Hepatic stellate cell (primary cell): Measurements from ENCODE around the gene ZBTB49.

ENCODE experiments used
- DNase-seq: peaks from one replicate; pipeline ENCODE4 v3.0.0; 2011; ENCODE audit warnings: low spot score

ZBTB49 gene

GRCh38 chr4:4358093-4358854, 68.2 kb downstream of the ZBTB49 start:
- no peak for DNase-seq

DNA sequence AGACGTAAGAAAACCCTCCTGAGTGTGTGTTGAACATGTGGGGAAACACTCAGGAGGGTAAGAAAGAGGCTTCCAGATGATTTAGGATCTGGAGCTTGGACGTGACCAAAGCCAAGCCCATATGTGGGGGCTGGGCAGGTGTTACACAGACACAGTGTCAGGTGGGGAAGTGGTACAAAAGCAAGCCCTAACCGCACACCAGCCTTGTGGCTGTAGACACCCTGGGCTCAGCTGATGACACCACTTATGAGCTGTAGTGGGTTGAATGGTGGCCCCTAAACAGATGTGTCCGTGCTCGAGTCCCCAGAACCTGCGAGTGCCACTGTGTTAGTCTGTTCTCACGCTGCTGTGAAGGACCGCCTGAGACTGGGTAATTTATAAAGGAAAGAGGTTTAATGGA, 71.8 kb downstream of the ZBTB49 start:
- DNase-seq = no peak

DNA sequence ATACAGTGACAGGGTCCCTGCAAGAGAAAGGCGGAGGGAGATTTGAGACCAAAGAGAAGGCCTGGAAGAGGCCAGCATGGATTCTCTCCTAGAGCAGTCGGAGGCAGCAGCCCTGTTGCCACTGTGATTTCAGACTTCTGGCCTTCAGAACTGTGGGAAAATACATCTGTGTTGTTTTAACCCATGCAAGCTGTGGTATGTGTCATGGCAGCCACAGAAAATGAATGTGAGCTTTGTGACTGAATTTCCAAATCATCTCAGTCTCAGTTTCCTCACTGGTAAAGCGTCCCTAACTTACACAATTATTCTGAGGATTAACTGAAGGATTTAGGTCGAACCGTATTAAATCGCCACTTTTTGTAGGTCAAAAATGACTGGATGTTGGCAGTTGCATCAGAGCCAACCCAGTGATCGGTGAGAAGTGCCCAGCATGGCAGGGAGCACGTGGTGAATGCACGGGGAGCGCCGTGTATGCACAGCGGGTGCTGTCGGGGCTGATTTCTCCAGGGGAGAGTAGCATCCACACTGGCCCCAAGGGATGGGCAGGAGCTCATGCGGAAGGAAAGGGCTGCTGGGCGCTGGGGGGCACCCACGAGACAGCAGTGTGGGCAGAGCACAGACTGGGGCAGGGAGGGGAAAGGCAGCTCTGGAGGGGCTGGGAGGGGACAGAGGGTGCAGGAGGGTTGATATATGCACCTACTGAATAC, 73.1 kb downstream of the ZBTB49 start:
- no peak for DNase-seq

- DNase-seq = no peak
These were observed 74.0 kb downstream of the ZBTB49 start for GRCh38 chr4:4364061-4364460.

- DNase-seq = no peak
These were observed 74.6 kb downstream of the ZBTB49 start for GRCh38 chr4:4364486-4365208.

- no peak for DNase-seq
These were observed 78.9 kb downstream of the ZBTB49 start for GRCh38 chr4:4368809-4369580.
